SK-N-SH (cell line): ENCODE results near the gene GRIP1. TPM values are rescaled to one million over a fixed set of nuclear protein-coding genes. Genes with fewer than 3 reads are reported as not detected.

Experiments used
- CTCF ChIA-PET: fragments of 300-600, 350-600 bp; formaldehyde crosslinking; extraction: SDS; loops from one replicate; lab custom pipeline; 2021; lab: Yijun Ruan, JAX
- POLR2A ChIA-PET: fragments of 350-600 bp; sonication (Branson Sonifier 250); formaldehyde crosslinking; extraction: SDS; loops from one replicate; lab custom pipeline; 2020; ENCODE audit warnings: antibody characterized with exemption, inconsistent platforms; lab: Yijun Ruan, JAX
- DNase-seq: peaks from one replicate; pipeline ENCODE4 v3.0.0; 2012
- H2AFZ ChIP-seq: fragments of 200-600 bp; sonication (generic); 2 replicates; pipeline ENCODE4 v1.8.1; 2016; ENCODE audit warnings: antibody characterized with exemption, mild to moderate bottlenecking, low read depth
- H3F3A ChIP-seq: fragments of 200-600 bp; sonication (generic); replicated peaks from 2 replicates; pipeline ENCODE3; 2016; ENCODE audit warnings: antibody characterized with exemption, mild to moderate bottlenecking; ENCODE audit not compliant: insufficient read depth
- H3K27ac ChIP-seq, 2 experiments: fragments of 200-500 bp in 1 of 2; fragments of 200-600 bp in 1 of 2; sonication (Bioruptor generic) in 1 of 2; sonication (generic), shearing (Covaris generic) in 1 of 2; 2 replicates each; pipeline versions ENCODE4 v1.5.1 to v1.6.1; 2014 to 2016; ENCODE audit warnings: low read depth in 2 of 2, inconsistent platforms in 1 of 2, low read length in 1 of 2, mild to moderate bottlenecking in 1 of 2, mixed read lengths in 1 of 2
- H3K27me3 ChIP-seq: fragments of 200-600 bp; sonication (generic), shearing (Covaris generic); 2 replicates; pipeline ENCODE4 v1.6.1; 2016; ENCODE audit warnings: mixed run types; ENCODE audit not compliant: insufficient read depth
- H3K36me3 ChIP-seq, 2 experiments: fragments of 200-500 bp in 1 of 2; fragments of 200-600 bp in 1 of 2; sonication (Bioruptor generic) in 1 of 2; sonication (generic) in 1 of 2; replicated peaks in 1 of 2; 2 replicates each; pipeline versions ENCODE3 to v1.5.1; 2014 to 2016; ENCODE audit warnings: low read length in 1 of 2, mild to moderate bottlenecking in 1 of 2; ENCODE audit not compliant: insufficient read depth in 2 of 2, control insufficient read depth in 1 of 2
- H3K4me1 ChIP-seq, 2 experiments: fragments of 200-500 bp in 1 of 2; fragments of 200-600 bp in 1 of 2; sonication (Bioruptor generic) in 1 of 2; sonication (generic), shearing (Covaris generic) in 1 of 2; 2 replicates each; pipeline versions ENCODE4 v1.5.1 to v1.6.1; 2014 to 2016; ENCODE audit warnings: low read depth in 1 of 2, low read length in 1 of 2, mixed run types in 1 of 2; ENCODE audit not compliant: insufficient read depth in 2 of 2, control insufficient read depth in 1 of 2
- H3K4me2 ChIP-seq: fragments of 200-600 bp; sonication (generic), shearing (Covaris generic); 2 replicates; pipeline ENCODE4 v1.6.1; 2017; ENCODE audit warnings: mixed run types
- H3K4me3 ChIP-seq, 2 experiments: fragments of 200-500 bp in 1 of 2; fragments of 200-600 bp in 1 of 2; sonication (Bioruptor generic) in 1 of 2; sonication (generic), shearing (Covaris generic) in 1 of 2; 2 replicates each; pipeline versions ENCODE4 v1.5.1 to v1.8.1; 2014 to 2016; ENCODE audit warnings: low read depth in 2 of 2, inconsistent platforms in 1 of 2, low read length in 1 of 2, mild to moderate bottlenecking in 1 of 2, mixed read lengths in 1 of 2, moderate library complexity in 1 of 2
- H3K79me2 ChIP-seq: fragments of 200-600 bp; sonication (generic); 2 replicates; pipeline ENCODE4 v1.8.1; 2017; ENCODE audit warnings: mild to moderate bottlenecking; ENCODE audit not compliant: insufficient read depth
- H3K9ac ChIP-seq: fragments of 200-600 bp; sonication (generic); 2 replicates; pipeline ENCODE4 v1.6.1; 2017; ENCODE audit warnings: mixed run types
- H3K9me2 ChIP-seq: fragments of 200-600 bp; sonication (generic); 2 replicates; pipeline ENCODE4 v1.6.1; 2017; ENCODE audit warnings: mixed run types
- H3K9me3 ChIP-seq: fragments of 200-600 bp; sonication (generic); 2 replicates; pipeline ENCODE4 v1.6.1; 2017; ENCODE audit warnings: mixed run types, mild to moderate bottlenecking, moderate library complexity
- H4K20me1 ChIP-seq: fragments of 200-600 bp; sonication (generic); 2 replicates; pipeline ENCODE4 v1.6.1; 2017; ENCODE audit warnings: mild to moderate bottlenecking, mixed run types; ENCODE audit not compliant: insufficient read depth
- CTCF ChIP-seq: fragments of 200-600 bp; sonication (generic); IDR thresholded peaks from 2 replicates; pipeline ENCODE4 v1.6.1; 2017; ENCODE audit warnings: antibody characterized with exemption, mild to moderate bottlenecking, moderate library complexity
- NFIC ChIP-seq: IDR thresholded peaks from 2 replicates; pipeline ENCODE4 v1.4.0; 2012; ENCODE audit warnings: borderline replicate concordance
- NRF1 ChIP-seq: IDR thresholded peaks from 2 replicates; pipeline ENCODE4 v1.6.1; 2012; ENCODE audit warnings: low read depth, mild to moderate bottlenecking, low read length
- PBX3 ChIP-seq: IDR thresholded peaks from 2 replicates; pipeline ENCODE4; 2012
- POLR2AphosphoS5 ChIP-seq: IDR thresholded peaks from 2 replicates; pipeline ENCODE4 v1.6.1; 2012; ENCODE audit warnings: low read depth, low read length
- SIN3A ChIP-seq: IDR thresholded peaks from 2 replicates; pipeline ENCODE4 v1.6.1; 2012; ENCODE audit warnings: low read depth, mild to moderate bottlenecking, low read length, moderate library complexity, borderline replicate concordance
- TAF1 ChIP-seq: IDR thresholded peaks from 2 replicates; pipeline ENCODE4 v1.6.1; 2012; ENCODE audit warnings: low read depth, mild to moderate bottlenecking, low read length, moderate library complexity, borderline replicate concordance
- TEAD4 ChIP-seq: IDR thresholded peaks from 2 replicates; pipeline ENCODE4 v1.4.0; 2012; ENCODE audit warnings: mild to moderate bottlenecking, borderline replicate concordance; ENCODE audit not compliant: insufficient read depth
- USF2 ChIP-seq: fragments of 150-350 bp; IDR thresholded peaks from 2 replicates; pipeline ENCODE4 v1.6.1; 2017; ENCODE audit warnings: antibody characterized with exemption, low read length, low read depth, borderline replicate concordance
- YY1 ChIP-seq: IDR thresholded peaks from 2 replicates; pipeline ENCODE4 v1.4.0; 2012; ENCODE audit warnings: low read depth, mild to moderate bottlenecking
- WGBS: methylation state at CpG from one replicate; pipeline ENCODE4 v1.1.6; 2017; ENCODE audit warnings: low lambda C conversion rate; 5-methylcytosine and 5-hydroxymethylcytosine counted together
- polyA plus RNA-seq, 3 experiments: library from polyadenylated mRNA; depleted of rRNA; stranded (reverse); fragments of >200 nt; gene quantifications; 2 replicates each; pipeline ENCODE4 v1.2.3, GENCODE V29; 2012

GRIP1 gene
- polyA plus RNA-seq, 1 of the 3 experiments (the other 2 are of a cell fraction) = 0.07 TPM

- 37% methylated on average over 2 of the region's 2 CpGs for WGBS
- Histone ChIP-seq H3K9me2 (no peaks in the 10 kb centered on the region), H3K4me3 (no peak overlapping the region), H3K36me3 (no peaks in the 10 kb centered on the region), H3K4me2 (no peak overlapping the region), H3K9ac (no peak overlapping the region), H3K4me1 (no peaks in the 10 kb centered on the region), H3K27me3 (no peaks in the 10 kb centered on the region), H3K27ac (no peak overlapping the region), H3F3A (no peaks in the 10 kb centered on the region), H3K9me3 (no peaks in the 10 kb centered on the region), H4K20me1 (no peaks in the 10 kb centered on the region), H2AFZ (no peak overlapping the region), H3K79me2 (no peaks in the 10 kb centered on the region)
- DNase-seq = no peak
- ChIA-PET CTCF (interaction anchor here (1.4 kb wide), 1 partner anchor 20 kb away, joined by 3 read pairs; no protein-coding TSS in a partner anchor), POLR2A (no interaction called here)
- TF ChIP-seq TEAD4 (no peak), NRF1 (no peak), CTCF (no peak)
These were observed 170.9 kb downstream of the GRIP1 start for GRCh38 chr12:66508025-66508424.

- ChIA-PET POLR2A (no interaction called here), CTCF (no interaction called here)
- no peaks in the 10 kb centered on the region for H3K4me1 ChIP-seq
- H3K79me2 ChIP-seq = no peaks in the 10 kb centered on the region
- no peak overlapping the region for H3K4me2 ChIP-seq
- 11% methylated on average over 1 of the region's 1 CpG for WGBS
- H3K9me3 ChIP-seq = no peaks in the 10 kb centered on the region
- H3K9me2 ChIP-seq = no peaks in the 10 kb centered on the region
- H2AFZ ChIP-seq = no peak overlapping the region
- H3K27ac ChIP-seq = no peak overlapping the region
- no peaks in the 10 kb centered on the region for H3K27me3 ChIP-seq
- no peaks in the 10 kb centered on the region for H3K36me3 ChIP-seq
- TF ChIP-seq SIN3A (no peak), POLR2AphosphoS5 (no peak), USF2 (no peak), TAF1 (no peak), NRF1 (no peak), YY1 (no peak), NFIC (no peak), PBX3 (no peak)
- no peak overlapping the region for H3K4me3 ChIP-seq
- no peaks in the 10 kb centered on the region for H3F3A ChIP-seq
- no peaks in the 10 kb centered on the region for H4K20me1 ChIP-seq
- no peak for DNase-seq
- H3K9ac ChIP-seq = no peak overlapping the region
These were observed 175.1 kb downstream of the GRIP1 start for GRCh38 chr12:66503746-66504145.
